ENCODE results near the gene RC3H2.

DNA sequence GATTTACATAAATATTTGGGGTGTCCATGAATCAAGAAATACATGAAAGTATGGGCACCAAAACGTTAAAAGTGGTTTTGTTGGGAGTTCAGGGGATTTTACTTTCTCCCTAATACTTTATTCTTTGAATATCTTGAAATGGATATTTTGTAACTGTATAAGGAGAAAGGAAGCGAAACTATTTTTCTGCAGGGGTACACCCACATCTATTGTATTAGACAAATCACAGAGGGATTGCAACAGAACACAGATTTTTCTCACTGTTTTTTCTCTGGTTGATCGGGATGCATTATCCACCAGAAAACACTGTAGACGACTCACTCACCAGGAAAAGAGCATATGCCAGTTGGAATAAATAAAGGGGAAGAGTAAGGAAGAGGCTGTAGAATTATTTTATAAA, 34.4 kb upstream of the RC3H2 start:
- TF ChIP-seq, protein P1, sequence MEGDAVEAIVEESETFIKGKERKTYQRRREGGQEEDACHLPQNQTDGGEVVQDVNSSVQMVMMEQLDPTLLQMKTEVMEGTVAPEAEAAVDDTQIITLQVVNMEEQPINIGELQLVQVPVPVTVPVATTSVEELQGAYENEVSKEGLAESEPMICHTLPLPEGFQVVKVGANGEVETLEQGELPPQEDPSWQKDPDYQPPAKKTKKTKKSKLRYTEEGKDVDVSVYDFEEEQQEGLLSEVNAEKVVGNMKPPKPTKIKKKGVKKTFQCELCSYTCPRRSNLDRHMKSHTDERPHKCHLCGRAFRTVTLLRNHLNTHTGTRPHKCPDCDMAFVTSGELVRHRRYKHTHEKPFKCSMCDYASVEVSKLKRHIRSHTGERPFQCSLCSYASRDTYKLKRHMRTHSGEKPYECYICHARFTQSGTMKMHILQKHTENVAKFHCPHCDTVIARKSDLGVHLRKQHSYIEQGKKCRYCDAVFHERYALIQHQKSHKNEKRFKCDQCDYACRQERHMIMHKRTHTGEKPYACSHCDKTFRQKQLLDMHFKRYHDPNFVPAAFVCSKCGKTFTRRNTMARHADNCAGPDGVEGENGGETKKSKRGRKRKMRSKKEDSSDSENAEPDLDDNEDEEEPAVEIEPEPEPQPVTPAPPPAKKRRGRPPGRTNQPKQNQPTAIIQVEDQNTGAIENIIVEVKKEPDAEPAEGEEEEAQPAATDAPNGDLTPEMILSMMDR (IDR thresholded peaks at IDR 0.05), result no peak
- TF ChIP-seq POLR2A (IDR thresholded peaks at IDR 0.05), result no peak

Measured in Peyer's patch (tissue), 4 donors.